HepG2 (cell line): Measurements from ENCODE around the gene NOB1. TPM values are rescaled to one million over a fixed set of nuclear protein-coding genes. Genes with fewer than 3 reads are reported as not detected.
A peak's percentile ranks its signal among the peaks of the same experiment; 100 is the strongest.

Source experiments
- ATAC-seq: fragments of 200-7000 bp; cut with Tn5 transposase; 3 replicates; pipeline ENCODE4 v1.9.1; 2020; ENCODE audit warnings: mild to moderate bottlenecking, moderate library complexity
- BruUV-seq: library from RNA; stranded (reverse); fragments of 400-500 nt; replicated peaks from 2 replicates; lab custom pipeline; 2021; lab: Mats Ljungman, UMichigan
- CTCF ChIA-PET: fragments of 300-600 bp; formaldehyde crosslinking; extraction: SDS; loops from one replicate; lab custom pipeline; 2021; ENCODE audit warnings: low total read pairs, inconsistent platforms, low intra/inter-chr PET ratio; lab: Yijun Ruan, JAX
- POLR2A ChIA-PET: fragments of 350-600 bp; sonication (Branson Sonifier 250); formaldehyde crosslinking; loops from one replicate; lab custom pipeline; 2020; ENCODE audit warnings: antibody characterized with exemption, inconsistent platforms; lab: Yijun Ruan, JAX
- DNase-seq: peaks from one replicate; pipeline ENCODE4 v3.0.0-alpha.2; 2015; ENCODE audit warnings: low spot score
- FAIRE-seq: peaks from 3 replicates; lab custom pipeline; 2011; peaks lifted over from hg19 to GRCh38; lab: Jason Lieb, UNC
- H2AFZ ChIP-seq: one replicate; pipeline ENCODE4 v1.6.1; 2011; ENCODE audit warnings: low read length, inconsistent platforms
- H3K27ac ChIP-seq: fragments of 300-600 bp; 3 replicates; pipeline ENCODE4 v1.8.0; 2011; ENCODE audit warnings: mixed run types, mild to moderate bottlenecking, mixed read lengths, low read length, inconsistent platforms; ENCODE audit not compliant: insufficient read depth; ENCODE audit errors: extremely low read length
- H3K27me3 ChIP-seq, 2 experiments: fragments of 200-600 bp in 1 of 2; 2 replicates in 1 of 2; 3 replicates in 1 of 2; pipeline versions ENCODE4 v1.6.0 to v1.8.0; 2011; ENCODE audit warnings: low read length in 2 of 2, mild to moderate bottlenecking in 2 of 2, moderate library complexity in 2 of 2, inconsistent platforms in 1 of 2; ENCODE audit not compliant: insufficient read depth in 2 of 2, control insufficient read depth in 1 of 2
- H3K36me3 ChIP-seq, 2 experiments: fragments of 200-600 bp in 1 of 2; replicated peaks in 1 of 2; 2 replicates in 1 of 2; 3 replicates in 1 of 2; pipeline versions ENCODE4 v1.5.1 to v1.8.0; 2011; ENCODE audit warnings: low read length in 2 of 2, inconsistent platforms in 1 of 2; ENCODE audit not compliant: insufficient read depth in 2 of 2, control insufficient read depth in 1 of 2
- H3K4me1 ChIP-seq: 2 replicates; pipeline ENCODE4 v1.5.1; 2012; ENCODE audit warnings: low read length, inconsistent platforms; ENCODE audit not compliant: insufficient read depth
- H3K4me2 ChIP-seq: 2 replicates; pipeline ENCODE4 v1.6.0; 2011; ENCODE audit warnings: low read depth, low read length, inconsistent platforms
- H3K4me3 ChIP-seq, 3 experiments: fragments of 200-600 bp in 1 of 3; sonication (generic), shearing (Covaris generic) in 1 of 3; replicated peaks in 1 of 3; 2 replicates each; pipeline ENCODE4 v1.5.1; 2011 to 2016; ENCODE audit warnings: low read length in 3 of 3, inconsistent platforms in 2 of 3, low read depth in 2 of 3, mild to moderate bottlenecking in 2 of 3, control low read depth in 1 of 3, mixed read lengths in 1 of 3; ENCODE audit not compliant: insufficient read depth in 1 of 3
- H3K79me2 ChIP-seq: one replicate; pipeline ENCODE4 v1.6.1; 2011; ENCODE audit warnings: low read length, inconsistent platforms; ENCODE audit not compliant: insufficient read depth
- H3K9ac ChIP-seq: 2 replicates; pipeline ENCODE4 v1.6.0; 2011; ENCODE audit warnings: mild to moderate bottlenecking, low read depth, low read length, inconsistent platforms; ENCODE audit not compliant: insufficient read depth
- H3K9me3 ChIP-seq: 2 replicates; pipeline ENCODE4 v1.5.1; 2012; ENCODE audit warnings: mild to moderate bottlenecking, low read length
- H4K20me1 ChIP-seq: 2 replicates; pipeline ENCODE4 v1.6.0; 2011; ENCODE audit warnings: inconsistent platforms, mild to moderate bottlenecking, low read length, moderate library complexity; ENCODE audit not compliant: insufficient read depth
- CAMTA2 ChIP-seq: sonication (generic); formaldehyde crosslinking; IDR thresholded peaks from 2 replicates; pipeline ENCODE4 v1.4.0; 2020; ENCODE audit warnings: mild to moderate bottlenecking, missing genetic modification reagents, borderline replicate concordance
- EED ChIP-seq: sonication (generic); formaldehyde crosslinking; IDR thresholded peaks from 2 replicates; pipeline ENCODE4 v1.5.0; 2020; ENCODE audit warnings: mild to moderate bottlenecking, missing genetic modification reagents
- RAD21 ChIP-seq: fragments of 450-650 bp; formaldehyde crosslinking; IDR thresholded peaks from 2 replicates; pipeline ENCODE4 v1.5.0; 2020; ENCODE audit warnings: mild to moderate bottlenecking
- SMC3 ChIP-seq: IDR thresholded peaks from 2 replicates; pipeline ENCODE4 v1.6.1; 2011; ENCODE audit warnings: low read length, improper control_type of control experiment
- STAG1 ChIP-seq: sonication (generic); formaldehyde crosslinking; IDR thresholded peaks from 2 replicates; pipeline ENCODE4 v1.4.0; 2020; ENCODE audit warnings: missing genetic modification reagents
- ZBTB38 ChIP-seq: sonication (generic); formaldehyde crosslinking; IDR thresholded peaks from 2 replicates; pipeline ENCODE4 v1.5.1; 2020; ENCODE audit warnings: mild to moderate bottlenecking, missing genetic modification reagents
- ZNF501 ChIP-seq: sonication (generic); formaldehyde crosslinking; IDR thresholded peaks from 2 replicates; pipeline ENCODE4 v1.5.1; 2020; ENCODE audit warnings: mild to moderate bottlenecking, moderate library complexity, missing genetic modification reagents
- WGBS: methylation state at CpG from one replicate; pipeline ENCODE4 v1.1.6; 2017; ENCODE audit warnings: low lambda C conversion rate; 5-methylcytosine and 5-hydroxymethylcytosine counted together
- in situ Hi-C: cut with HindIII; loops from 2 replicates; pipeline ENCODE4 v1.10.0; 2017; ENCODE audit warnings: low pct_unique_long_range_greater_than_20kb; ENCODE audit not compliant: extremely low pct_ligation_motif_present
- intact Hi-C: fragments of 100-400 bp; cut with micrococcal nuclease; formaldehyde crosslinking; loops from one replicate; pipeline ENCODE4 v1.10.0; 2022; ENCODE audit not compliant: unreplicated experiment
- polyA plus RNA-seq, 8 experiments: library from polyadenylated mRNA; depleted of rRNA in 3 of 8; stranded (reverse) in 7 of 8; unstranded in 1 of 8; fragments of >200 nt; fragmentation: Illumina TruSeq in 4 of 8; extraction: Trizol in 4 of 8; gene quantifications; 2 replicates each; pipeline versions ENCODE4 v1.2.1 to v1.2.3, GENCODE V29; 2011 to 2016; ENCODE audit warnings: low read depth in 4 of 8, missing spikeins in 1 of 8, mixed read lengths in 1 of 8; ENCODE audit not compliant: insufficient read depth in 1 of 8
- total RNA-seq, 5 experiments: library from RNA; depleted of rRNA; stranded (reverse); fragments of >200 nt; fragmentation: Illumina TruSeq; extraction: Trizol; gene quantifications; 2 replicates each; pipeline ENCODE4 v1.2.3, GENCODE V29; 2016; ENCODE audit warnings: low read depth in 1 of 5
- TF ChIP-seq, protein P1 (sequence below): sonication (generic); formaldehyde crosslinking; IDR thresholded peaks from 2 replicates; pipeline ENCODE4 v1.5.0; 2020; ENCODE audit warnings: mild to moderate bottlenecking, missing genetic modification reagents, moderate library complexity

NOB1 gene
- total and polyA plus RNA-seq, 2 of the 13 experiments (the other 11 are each of a cell fraction or from before 2014, with no cell fraction given) = 47.1 to 162 TPM

- DNase-seq (no peak), ATAC-seq (no peak), FAIRE-seq (no peak)
- in situ Hi-C loops (loop anchor here (5.0 kb wide), 2 partner anchors 59 to 129 kb away; no protein-coding TSS in a partner anchor), intact Hi-C loops (no loop called here)
- Histone ChIP-seq H3K4me2 (no peak overlapping the region), H3K4me1 (no peaks in the 10 kb centered on the region; the same call in 1 of the 2 replicates), H4K20me1 (no peaks in the 10 kb centered on the region), H3K9ac (no peak overlapping the region), H3K36me3 (peaks cover 16 to 43% of the 10 kb centered on the region in 2 experiments), H3K4me3 (no peak overlapping the region), H2AFZ (no peak overlapping the region), H3K27ac (no peak overlapping the region), H3K79me2 (no peaks in the 10 kb centered on the region), H3K9me3 (no peaks in the 10 kb centered on the region), H3K27me3 (no peaks in the 10 kb centered on the region)
- ChIA-PET POLR2A (interaction anchor here (0.6 kb wide), 1 partner anchor 463 kb away, joined by 3 read pairs; no protein-coding TSS in a partner anchor), CTCF (interaction anchor here (4.4 to 4.7 kb wide), 2 partner anchors 61 to 131 kb away, joined by 64 to 67 read pairs; no protein-coding TSS in a partner anchor)
- no TSS peak for BruUV-seq
- TF ChIP-seq, protein P1, sequence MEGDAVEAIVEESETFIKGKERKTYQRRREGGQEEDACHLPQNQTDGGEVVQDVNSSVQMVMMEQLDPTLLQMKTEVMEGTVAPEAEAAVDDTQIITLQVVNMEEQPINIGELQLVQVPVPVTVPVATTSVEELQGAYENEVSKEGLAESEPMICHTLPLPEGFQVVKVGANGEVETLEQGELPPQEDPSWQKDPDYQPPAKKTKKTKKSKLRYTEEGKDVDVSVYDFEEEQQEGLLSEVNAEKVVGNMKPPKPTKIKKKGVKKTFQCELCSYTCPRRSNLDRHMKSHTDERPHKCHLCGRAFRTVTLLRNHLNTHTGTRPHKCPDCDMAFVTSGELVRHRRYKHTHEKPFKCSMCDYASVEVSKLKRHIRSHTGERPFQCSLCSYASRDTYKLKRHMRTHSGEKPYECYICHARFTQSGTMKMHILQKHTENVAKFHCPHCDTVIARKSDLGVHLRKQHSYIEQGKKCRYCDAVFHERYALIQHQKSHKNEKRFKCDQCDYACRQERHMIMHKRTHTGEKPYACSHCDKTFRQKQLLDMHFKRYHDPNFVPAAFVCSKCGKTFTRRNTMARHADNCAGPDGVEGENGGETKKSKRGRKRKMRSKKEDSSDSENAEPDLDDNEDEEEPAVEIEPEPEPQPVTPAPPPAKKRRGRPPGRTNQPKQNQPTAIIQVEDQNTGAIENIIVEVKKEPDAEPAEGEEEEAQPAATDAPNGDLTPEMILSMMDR = peak; percentile 43; the same call in 1 of the 2 replicates
- TF ChIP-seq EED (CRISPR knock-in tag) (no peak), CAMTA2 (no peak), ZBTB38 (0 out of 2 replicates have a peak, but pooled peaks have one; percentile 51), STAG1 (peak; percentile 69), ZNF501 (CRISPR knock-in tag) (peak; percentile 44; the same call in 1 of the 2 replicates), RAD21 (CRISPR knock-in tag) (peak; percentile 32; the same call in 1 of the 2 replicates), SMC3 (peak; percentile 49; the same call in 1 of the 2 replicates)
- 93% methylated on average over 8 of the region's 8 CpGs for WGBS
These were observed 43.7 kb upstream of the NOB1 start for GRCh38 chr16:69798466-69798865.
